NCI-H146 treated with DMSO at 0.1 percent for 48 hours (cell line): ENCODE results near the gene FDX2.

Experiments
- DNase-seq: peaks from one replicate; lab custom pipeline; 2025; ENCODE audit not compliant: unreplicated experiment; lab: John Stamatoyannopoulos, UW

FDX2 gene

DNA sequence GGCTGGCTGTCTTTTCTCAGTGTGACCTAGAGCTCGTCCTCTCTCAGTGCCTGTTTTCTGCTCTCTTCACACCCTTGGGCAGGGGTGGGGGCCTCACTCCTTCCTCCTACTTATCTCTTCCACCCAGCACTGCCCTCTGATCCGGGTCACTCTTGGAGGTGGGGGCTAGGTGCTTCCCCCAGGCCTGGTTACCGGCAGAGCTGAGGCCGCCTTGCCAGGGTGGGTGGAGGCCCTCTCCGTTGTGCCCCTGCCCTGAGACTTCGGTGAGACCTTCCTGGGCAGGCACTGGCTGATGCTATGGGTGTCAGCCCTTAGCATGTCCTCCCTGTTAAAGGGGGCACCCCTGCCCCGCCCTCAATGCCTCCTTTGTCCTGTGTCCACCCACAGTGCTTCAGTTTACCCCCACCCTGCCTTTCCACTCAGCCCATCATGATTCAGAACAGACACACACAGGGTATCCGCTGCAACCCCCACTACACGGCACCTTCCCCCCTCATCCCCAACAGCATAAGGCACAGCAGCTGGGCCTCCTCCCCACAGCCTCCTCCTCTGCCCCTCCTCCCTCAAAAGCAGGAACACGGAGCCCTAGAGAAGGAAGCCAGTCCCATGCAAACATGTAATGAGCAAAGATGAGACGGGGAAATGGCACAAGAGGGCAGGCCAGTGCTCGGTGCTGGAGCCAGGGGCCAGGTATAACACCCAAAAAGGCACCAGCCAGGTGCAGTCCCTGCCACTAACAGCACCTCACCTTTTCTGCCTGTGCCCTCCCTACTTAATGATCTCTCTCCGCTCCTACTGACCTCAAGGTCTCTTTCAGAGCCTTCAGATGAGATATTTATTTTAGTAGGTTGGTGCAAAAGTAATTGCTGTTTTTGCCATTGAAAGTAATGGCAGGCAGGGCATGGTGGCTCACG is 16.0 kb downstream of the FDX2 start:
- no peak for DNase-seq

DNA sequence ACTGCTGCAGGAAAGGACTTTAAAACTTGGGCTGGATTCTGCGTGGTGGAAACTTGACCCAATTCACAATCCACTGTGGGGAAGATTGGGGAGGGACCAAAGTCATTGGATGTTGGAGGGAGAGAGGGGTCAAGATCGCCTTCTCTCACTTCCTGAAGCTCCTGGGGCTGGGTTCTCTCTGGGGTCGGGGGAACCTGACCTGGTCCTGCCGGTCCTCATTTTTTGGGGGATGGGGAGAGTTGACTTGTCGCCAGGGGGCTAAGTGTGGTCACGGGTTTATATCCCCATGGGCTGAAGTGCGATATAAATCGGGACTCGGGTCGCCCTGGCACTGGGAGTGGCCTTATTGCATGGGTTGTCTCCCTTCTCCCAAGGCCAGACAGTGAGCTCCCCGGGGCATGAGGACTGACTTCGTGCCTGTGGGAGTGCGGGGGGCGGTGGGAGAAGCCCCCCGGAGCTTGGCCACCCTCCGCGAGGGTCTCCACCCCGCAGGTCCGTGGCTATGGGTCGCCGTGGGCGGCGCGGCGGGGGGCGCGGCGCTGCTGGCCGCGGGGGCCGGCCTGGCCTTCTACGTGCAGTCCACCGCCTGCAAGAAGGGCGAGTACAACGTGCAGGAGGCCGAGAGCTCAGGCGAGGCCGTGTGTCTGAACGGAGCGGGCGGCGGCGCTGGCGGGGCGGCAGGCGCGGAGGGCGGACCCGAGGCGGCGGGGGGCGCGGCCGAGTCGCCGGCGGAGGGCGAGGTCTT is 19.8 kb downstream of the FDX2 start:
- no peak for DNase-seq

DNA sequence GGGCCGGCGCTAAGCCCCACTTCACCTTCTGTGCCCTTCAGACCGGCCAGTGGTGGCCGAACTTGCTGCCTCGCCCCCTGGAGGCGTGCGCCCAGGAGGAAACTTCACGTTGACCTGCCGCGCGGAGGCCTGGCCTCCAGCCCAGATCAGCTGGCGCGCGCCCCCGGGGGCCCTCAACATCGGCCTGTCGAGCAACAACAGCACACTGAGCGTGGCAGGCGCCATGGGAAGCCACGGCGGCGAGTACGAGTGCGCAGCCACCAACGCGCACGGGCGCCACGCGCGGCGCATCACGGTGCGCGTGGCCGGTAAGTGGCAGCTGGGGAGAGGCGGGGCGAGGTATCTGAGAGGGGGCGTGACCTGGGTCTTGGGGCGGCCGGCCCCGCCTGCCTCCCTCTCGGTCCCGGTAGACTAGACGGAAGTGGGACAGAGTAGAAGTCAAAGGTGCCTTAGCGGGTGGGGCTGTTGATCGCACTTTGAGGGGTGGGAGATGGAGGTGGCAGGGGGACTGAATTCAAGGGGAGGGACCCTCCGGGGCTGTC is 20.4 kb downstream of the FDX2 start:
- no peak for DNase-seq

DNA sequence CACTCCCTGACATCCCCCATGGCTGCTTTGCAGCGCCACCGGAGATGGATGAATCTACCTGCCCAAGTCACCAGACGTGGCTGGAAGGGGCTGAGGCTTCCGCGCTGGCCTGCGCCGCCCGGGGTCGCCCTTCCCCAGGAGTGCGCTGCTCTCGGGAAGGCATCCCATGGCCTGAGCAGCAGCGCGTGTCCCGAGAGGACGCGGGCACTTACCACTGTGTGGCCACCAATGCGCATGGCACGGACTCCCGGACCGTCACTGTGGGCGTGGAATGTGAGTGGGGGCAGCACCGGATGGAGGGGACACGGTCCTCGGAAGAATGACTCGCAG is 21.5 kb downstream of the FDX2 start:
- DNase-seq: no peak

DNA sequence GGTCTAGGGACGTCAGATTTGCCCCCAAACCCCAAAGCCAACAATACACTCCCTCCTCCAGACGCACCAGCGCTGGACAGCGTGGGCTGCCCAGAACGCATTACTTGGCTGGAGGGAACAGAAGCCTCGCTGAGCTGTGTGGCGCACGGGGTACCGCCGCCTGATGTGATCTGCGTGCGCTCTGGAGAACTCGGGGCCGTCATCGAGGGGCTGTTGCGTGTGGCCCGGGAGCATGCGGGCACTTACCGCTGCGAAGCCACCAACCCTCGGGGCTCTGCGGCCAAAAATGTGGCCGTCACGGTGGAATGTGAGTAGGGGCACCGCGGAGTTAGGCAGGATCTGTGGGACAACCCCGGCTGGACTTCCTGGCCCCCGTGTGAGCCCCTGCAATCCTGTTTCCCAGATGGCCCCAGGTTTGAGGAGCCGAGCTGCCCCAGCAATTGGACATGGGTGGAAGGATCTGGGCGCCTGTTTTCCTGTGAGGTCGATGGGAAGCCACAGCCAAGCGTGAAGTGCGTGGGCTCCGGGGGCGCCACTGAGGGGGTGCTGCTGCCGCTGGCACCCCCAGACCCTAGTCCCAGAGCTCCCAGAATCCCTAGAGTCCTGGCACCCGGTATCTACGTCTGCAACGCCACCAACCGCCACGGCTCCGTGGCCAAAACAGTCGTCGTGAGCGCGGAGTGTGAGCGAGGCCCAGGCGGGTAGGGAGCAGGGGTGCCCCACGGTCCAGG is 22.0 kb downstream of the FDX2 start:
- DNase-seq: no peak

DNA sequence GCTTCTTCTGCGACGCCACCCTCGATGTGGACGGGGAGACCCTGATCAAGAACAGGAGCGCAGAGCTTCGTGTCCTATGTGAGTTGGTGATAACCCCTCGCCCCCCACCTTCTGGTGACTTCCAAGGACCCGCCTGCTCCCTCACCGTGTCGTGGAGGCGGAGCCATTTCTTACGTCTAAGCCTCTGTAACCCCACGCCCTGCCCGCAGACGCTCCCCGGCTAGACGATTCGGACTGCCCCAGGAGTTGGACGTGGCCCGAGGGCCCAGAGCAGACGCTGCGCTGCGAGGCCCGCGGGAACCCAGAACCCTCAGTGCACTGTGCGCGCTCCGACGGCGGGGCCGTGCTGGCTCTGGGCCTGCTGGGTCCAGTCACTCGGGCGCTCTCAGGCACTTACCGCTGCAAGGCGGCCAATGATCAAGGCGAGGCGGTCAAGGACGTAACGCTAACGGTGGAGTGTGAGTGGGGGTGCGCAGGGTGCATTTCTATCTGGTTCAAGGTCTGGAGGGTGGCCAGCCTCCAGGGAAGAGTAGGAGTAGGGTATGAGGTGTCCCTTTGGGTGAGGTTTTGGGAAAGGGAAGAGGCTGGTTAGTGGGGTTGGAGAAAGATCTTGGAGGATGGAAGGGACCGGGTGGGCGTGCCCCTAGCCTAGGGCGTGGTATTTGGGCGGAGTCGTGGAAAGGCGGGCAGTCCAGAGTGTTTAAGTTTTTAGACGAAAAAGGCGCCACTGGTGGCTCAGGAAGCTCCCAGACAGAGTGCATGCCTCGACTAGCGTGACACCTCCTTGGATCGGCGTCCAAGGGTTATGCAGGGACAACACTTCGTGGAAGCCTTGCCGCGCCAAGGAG is 22.8 kb downstream of the FDX2 start:
- DNase-seq: no peak

DNA sequence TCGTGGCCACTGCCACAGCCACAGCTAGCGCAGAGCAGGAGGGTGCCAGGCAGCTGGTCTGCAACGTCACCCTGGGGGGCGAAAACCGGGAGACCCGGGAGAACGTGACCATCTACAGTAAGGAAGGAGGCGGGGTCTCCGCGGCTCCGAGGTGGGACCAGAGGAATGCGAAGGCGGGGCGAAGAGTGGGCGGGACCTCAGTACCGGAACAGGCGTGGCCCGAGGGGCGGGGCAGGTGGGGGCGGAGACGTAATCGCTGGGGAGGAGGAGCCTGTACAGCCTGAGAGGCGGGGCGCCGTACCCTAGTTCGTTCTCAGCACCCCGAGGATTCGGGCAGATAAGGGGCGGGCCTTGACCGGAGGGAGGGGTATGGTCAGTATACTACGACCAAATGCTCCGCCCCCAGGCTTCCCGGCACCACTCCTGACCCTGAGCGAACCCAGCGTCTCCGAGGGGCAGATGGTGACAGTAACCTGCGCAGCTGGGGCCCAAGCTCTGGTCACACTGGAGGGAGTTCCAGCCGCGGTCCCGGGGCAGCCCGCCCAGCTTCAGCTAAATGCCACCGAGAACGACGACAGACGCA is 23.5 kb downstream of the FDX2 start:
- DNase-seq: peak; percentile 73

DNA sequence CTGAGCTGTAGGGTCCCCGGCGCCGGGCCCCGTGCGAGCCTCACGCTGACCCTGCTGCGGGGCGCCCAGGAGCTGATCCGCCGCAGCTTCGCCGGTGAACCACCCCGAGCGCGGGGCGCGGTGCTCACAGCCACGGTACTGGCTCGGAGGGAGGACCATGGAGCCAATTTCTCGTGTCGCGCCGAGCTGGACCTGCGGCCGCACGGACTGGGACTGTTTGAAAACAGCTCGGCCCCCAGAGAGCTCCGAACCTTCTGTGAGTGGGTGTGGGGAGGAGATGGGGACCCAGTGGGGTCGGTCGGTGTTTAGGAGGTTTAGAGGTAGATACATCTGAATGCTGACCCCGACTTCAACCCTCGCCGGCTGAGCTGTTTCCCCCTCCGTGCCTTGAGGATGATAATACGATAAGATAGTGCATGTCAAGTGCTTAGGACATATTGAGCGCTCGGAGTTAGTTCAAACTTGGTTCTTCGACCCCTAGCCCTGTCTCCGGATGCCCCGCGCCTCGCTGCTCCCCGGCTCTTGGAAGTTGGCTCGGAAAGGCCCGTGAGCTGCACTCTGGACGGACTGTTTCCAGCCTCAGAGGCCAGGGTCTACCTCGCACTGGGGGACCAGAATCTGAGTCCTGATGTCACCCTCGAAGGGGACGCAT is 24.1 kb downstream of the FDX2 start:
- no peak for DNase-seq

DNA sequence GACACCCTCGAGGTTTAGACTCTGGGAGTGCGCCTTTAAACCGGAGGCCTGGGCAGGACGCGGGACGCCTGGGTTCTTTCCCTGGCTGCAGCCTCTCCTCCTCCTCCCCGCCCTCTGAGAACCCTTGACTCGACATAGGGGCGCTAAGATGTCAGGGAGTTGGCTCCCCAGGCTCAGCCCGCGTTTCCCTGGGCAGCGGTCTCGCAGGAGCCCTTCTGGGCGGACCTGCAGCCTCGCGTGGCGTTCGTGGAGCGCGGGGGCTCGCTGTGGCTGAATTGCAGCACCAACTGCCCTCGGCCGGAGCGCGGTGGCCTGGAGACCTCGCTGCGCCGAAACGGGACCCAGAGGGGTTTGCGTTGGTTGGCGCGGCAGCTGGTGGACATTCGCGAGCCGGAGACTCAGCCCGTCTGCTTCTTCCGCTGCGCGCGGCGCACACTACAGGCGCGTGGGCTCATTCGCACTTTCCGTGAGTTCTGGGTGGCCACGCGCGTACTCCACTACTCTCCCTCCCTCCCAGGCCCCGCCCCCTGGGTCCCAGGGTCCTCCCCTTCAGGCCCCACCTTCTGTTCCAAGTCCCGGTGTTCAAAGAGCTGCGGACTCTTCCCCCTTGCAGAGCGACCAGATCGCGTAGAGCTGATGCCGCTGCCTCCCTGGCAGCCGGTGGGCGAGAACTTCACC is 24.8 kb downstream of the FDX2 start:
- DNase-seq: peak; percentile 25

DNA sequence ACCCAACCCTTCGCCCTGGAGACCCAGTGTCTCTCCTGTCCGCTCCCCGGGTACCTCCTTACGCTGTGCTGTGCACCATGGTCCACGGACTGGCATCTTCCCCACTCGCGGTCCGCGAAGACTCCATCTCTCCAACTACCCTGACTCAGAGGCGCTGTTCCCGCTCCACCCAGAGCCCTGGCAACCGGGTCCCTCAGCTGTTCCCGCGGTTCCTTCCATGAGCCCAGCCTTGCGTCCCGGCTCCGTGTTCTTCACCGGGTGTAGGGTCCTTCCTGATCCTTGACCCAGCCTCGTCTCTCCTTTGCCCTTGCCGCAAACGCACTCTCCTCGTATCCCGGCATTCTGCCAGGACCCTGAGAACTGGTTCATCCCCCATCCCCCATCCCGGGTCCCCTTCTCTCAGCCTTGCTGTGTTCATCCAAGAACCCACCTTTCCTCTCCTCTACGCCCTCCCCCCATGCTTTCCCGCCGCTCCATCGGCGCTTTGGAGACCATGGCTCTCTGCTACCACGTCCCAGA is 25.4 kb downstream of the FDX2 start:
- no peak for DNase-seq

DNA sequence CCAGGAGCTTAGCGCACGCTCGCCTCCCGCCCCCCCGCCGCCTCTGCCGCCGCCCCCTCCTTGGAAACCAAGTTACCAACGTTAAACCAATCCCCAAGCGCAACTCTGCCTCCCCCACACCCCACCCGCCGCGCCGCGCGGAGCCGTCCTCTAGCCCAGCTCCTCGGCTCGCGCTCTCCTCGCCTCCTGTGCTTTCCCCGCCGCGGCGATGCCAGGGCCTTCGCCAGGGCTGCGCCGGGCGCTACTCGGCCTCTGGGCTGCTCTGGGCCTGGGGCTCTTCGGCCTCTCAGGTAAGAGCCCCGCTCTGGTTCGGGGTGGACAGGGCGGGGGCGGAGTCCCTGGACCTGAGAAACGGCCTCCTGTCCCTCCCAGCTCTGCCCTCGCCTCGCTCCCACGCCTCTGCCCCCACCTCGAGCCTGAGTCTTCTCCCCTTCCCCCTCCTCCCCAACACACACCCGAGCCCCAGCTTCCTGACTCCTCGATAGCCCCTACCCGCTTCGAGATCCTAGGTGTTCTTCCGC is 25.9 kb downstream of the FDX2 start, which contains the start of gene ICAM5:
ICAM5 (plus strand) TSS at position 117 of the 521 bp plus-strand sequence; CDS start at position 209, 92 bp downstream.
- DNase-seq: peak; percentile 65

DNA sequence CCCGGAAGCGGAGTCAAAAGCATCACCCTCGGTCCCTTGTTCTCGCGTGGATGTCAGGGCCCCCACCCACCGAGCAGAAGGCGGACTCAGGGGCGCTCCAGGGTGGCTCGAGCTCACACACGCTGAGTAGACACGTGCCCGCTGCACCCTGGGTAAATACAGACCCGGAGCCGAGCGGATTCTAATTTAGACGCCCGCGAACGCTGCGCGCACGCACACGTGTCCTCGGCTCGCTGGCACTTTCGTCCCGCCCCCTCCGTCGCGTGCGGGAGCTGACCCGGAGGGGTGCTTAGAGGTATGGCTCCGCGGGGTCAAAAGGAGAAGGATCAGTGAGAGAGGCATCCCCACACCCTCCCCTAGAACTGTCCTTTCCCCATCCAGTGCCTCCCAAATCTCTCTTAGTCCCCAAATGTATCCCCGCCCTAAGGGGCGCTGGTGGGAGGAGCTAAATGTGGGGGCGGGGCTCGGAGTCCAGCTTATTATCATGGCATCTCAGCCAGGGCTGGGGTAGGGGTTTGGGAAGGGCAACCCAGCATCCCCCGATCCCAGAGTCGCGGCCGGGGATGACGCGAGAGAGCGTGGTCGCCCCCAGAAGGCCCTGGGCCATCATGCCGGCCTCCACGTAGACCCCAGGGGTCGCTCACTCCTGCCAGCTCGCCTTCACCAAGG is 26.5 kb downstream of the FDX2 start:
- DNase-seq: peak; percentile 72

DNA sequence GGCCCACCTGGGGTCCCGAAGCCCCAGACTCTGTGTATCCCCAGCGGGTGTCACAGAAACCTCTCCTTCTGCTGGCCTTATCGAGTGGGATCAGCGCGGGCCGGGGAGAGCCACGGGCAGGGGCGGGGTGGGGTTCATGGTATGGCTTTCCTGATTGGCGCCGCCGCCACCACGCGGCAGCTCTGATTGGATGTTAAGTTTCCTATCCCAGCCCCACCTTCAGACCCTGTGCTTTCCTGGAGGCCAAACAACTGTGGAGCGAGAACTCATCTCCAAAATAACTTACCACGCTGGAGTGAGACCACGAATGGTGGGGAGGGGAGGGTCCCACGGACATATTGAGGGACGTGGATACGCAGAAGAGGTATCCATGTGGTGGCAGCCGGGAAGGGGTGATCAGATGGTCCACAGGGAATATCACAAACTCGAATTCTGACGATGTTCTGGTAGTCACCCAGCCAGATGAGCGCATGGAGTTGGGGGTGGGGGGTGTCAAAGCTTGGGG is 27.1 kb downstream of the FDX2 start:
- peak; percentile 48 for DNase-seq

DNA sequence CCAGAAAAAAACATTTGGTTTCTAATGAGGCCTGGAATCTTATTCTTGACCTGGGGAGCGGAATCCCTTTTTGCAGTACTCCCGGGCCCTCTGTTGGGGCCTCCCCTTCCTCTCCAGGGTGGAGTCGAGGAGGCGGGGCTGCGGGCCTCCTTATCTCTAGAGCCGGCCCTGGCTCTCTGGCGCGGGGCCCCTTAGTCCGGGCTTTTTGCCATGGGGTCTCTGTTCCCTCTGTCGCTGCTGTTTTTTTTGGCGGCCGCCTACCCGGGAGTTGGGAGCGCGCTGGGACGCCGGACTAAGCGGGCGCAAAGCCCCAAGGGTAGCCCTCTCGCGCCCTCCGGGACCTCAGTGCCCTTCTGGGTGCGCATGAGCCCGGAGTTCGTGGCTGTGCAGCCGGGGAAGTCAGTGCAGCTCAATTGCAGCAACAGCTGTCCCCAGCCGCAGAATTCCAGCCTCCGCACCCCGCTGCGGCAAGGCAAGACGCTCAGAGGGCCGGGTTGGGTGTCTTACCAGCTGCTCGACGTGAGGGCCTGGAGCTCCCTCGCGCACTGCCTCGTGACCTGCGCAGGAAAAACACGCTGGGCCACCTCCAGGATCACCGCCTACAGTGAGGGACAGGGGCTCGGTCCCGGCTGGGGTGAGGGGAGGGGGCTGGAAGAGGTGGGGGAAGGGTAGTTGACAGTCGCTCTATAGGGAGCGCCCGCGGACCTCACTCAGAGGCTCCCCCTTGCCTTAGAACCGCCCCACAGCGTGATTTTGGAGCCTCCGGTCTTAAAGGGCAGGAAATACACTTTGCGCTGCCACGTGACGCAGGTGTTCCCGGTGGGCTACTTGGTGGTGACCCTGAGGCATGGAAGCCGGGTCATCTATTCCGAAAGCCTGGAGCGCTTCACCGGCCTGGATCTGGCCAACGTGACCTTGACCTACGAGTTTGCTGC is 28.7 kb downstream of the FDX2 start, which contains the start of gene ICAM4:
ICAM4 (plus strand) TSS at position 153 of the 935 bp plus-strand sequence; CDS start at position 211, 58 bp downstream.
- DNase-seq: no peak

DNA sequence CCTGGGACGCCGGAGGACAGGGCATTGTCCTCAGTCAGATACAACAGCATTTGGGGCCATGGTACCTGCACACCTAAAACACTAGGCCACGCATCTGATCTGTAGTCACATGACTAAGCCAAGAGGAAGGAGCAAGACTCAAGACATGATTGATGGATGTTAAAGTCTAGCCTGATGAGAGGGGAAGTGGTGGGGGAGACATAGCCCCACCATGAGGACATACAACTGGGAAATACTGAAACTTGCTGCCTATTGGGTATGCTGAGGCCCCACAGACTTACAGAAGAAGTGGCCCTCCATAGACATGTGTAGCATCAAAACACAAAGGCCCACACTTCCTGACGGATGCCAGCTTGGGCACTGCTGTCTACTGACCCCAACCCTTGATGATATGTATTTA is 30.4 kb downstream of the FDX2 start:
- DNase-seq: no peak

DNA sequence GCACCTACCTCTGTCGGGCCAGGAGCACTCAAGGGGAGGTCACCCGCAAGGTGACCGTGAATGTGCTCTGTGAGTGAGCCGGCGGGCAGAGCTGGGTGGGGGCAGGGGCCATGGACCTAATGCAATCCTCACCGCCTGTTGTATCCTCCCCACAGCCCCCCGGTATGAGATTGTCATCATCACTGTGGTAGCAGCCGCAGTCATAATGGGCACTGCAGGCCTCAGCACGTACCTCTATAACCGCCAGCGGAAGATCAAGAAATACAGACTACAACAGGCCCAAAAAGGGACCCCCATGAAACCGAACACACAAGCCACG is 30.9 kb downstream of the FDX2 start:
- DNase-seq: no peak
